ENCODE results near the gene MTMR6.

The MTMR6 gene

DNA sequence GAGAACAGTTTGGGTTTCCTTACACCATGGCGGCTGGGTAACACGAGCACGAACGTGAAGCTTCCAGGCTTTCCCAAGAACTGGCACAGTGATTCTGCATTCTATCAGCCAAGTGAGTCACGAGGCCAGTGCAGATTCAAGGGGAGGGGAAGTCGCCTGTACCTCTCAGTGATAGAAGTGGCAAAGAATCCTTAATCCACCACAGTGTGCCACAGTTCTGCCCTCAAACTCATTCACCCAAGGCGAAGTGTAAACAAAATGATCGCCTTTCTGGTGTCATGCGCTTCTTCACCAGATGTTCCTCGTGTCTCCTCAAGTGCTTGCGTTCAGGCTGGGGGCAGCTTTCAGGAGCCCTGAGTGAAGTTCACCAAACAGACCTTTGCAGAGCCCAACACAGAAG, 90.3 kb downstream of the MTMR6 start:
- Mint-ChIP-seq H3K27ac (no peak overlapping the region), H3K27me3 (peaks cover 53 to 57% of the 10 kb centered on the region in 2 donors), H3K9me3 (no peaks in the 10 kb centered on the region), H3K36me3 (ENCODE audit: insufficient read depth) (no peaks in the 10 kb centered on the region), H3K4me3 (no peak overlapping the region), H3K4me1 (ENCODE audit: low read depth in 2 of 2) (no peaks in the 10 kb centered on the region)
- DNase-seq, result no peak
- ATAC-seq (replicated peaks), result no peak

All from effector memory CD8-positive, alpha-beta T cell (primary cell).